Measurements from ENCODE around the gene IP6K3.
A peak's percentile ranks its signal among the peaks of the same experiment; 100 is the strongest.

Gene IP6K3

GRCh38 chr6:33746651-33747100 lies at the start of gene IP6K3:
IP6K3 (minus strand) TSS chr6:33746905; CDS start chr6:33735476, 11,429 bp downstream.
- no peak for DNase-seq (ENCODE audit: low read depth in 3 of 3)

GRCh38 chr6:33794910-33795623 lies 48.4 kb upstream of the IP6K3 start:
- DNase-seq (ENCODE audit: low read depth in 3 of 3), result no peak

- no peak for DNase-seq (ENCODE audit: low read depth in 3 of 3)
Observed at GRCh38 chr6:33792981-33793380, 46.3 kb upstream of the IP6K3 start.

- DNase-seq (ENCODE audit: low read depth in 3 of 3), result no peak
Observed at GRCh38 chr6:33791620-33792019, 44.9 kb upstream of the IP6K3 start.

GRCh38 chr6:33790910-33791309 lies 44.2 kb upstream of the IP6K3 start:
- no peak for DNase-seq (ENCODE audit: low read depth in 3 of 3)

- no peak for DNase-seq (ENCODE audit: low read depth in 3 of 3)
Observed at GRCh38 chr6:33790379-33790778, 43.7 kb upstream of the IP6K3 start.

GRCh38 chr6:33789550-33789895 lies 42.8 kb upstream of the IP6K3 start:
- no peak for DNase-seq (ENCODE audit: low read depth in 3 of 3)

GRCh38 chr6:33788694-33789549 lies 42.2 kb upstream of the IP6K3 start, which contains the start of gene LEMD2:
LEMD2 (minus strand) TSS chr6:33789130; CDS start chr6:33789116, 14 bp downstream.
- peak; percentile 84 to 90 (median 88) for DNase-seq (ENCODE audit: low read depth in 3 of 3)

GRCh38 chr6:33787954-33788693 lies 41.4 kb upstream of the IP6K3 start:
- DNase-seq (ENCODE audit: low read depth in 3 of 3), result peak; percentile 18 to 42 (median 21)

- no peak for DNase-seq (ENCODE audit: low read depth in 3 of 3)
Observed at GRCh38 chr6:33787346-33787953, 40.7 kb upstream of the IP6K3 start.

- DNase-seq (ENCODE audit: low read depth in 3 of 3), result no peak
Observed at GRCh38 chr6:33786736-33787135, 40.0 kb upstream of the IP6K3 start.

- DNase-seq (ENCODE audit: low read depth in 3 of 3), result no peak
Observed at GRCh38 chr6:33785778-33786177, 39.1 kb upstream of the IP6K3 start.

GRCh38 chr6:33784787-33785186 lies 38.1 kb upstream of the IP6K3 start:
- no peak for DNase-seq (ENCODE audit: low read depth in 3 of 3)

GRCh38 chr6:33783781-33784520 lies 37.2 kb upstream of the IP6K3 start:
- DNase-seq (ENCODE audit: low read depth in 3 of 3), result no peak

GRCh38 chr6:33782561-33782960 lies 35.9 kb upstream of the IP6K3 start:
- DNase-seq (ENCODE audit: low read depth in 3 of 3), result no peak

GRCh38 chr6:33781131-33781975 lies 34.6 kb upstream of the IP6K3 start:
- DNase-seq (ENCODE audit: low read depth in 3 of 3), result no peak

- DNase-seq (ENCODE audit: low read depth in 3 of 3), result no peak
Observed at GRCh38 chr6:33779895-33780294, 33.2 kb upstream of the IP6K3 start.

- no peak for DNase-seq (ENCODE audit: low read depth in 3 of 3)
Observed at GRCh38 chr6:33779290-33779689, 32.6 kb upstream of the IP6K3 start.

- DNase-seq (ENCODE audit: low read depth in 3 of 3), result no peak
Observed at GRCh38 chr6:33778444-33779121, 31.9 kb upstream of the IP6K3 start.

All from stimulated activated CD4-positive, alpha-beta T cell treated with anti-CD3 and anti-CD28 coated beads, TNF-alpha, amount 100 ng/mL, for 4 hours (primary cell).